Urinary bladder (tissue), 4 donors: Measurements from ENCODE around the gene LDHA. TPM values are rescaled to one million over a fixed set of nuclear protein-coding genes. Genes with fewer than 3 reads are reported as not detected.

Experiments used
- DNase-seq: peaks from one replicate; pipeline ENCODE4 v3.0.0-alpha.2; 2015; ENCODE audit errors: extremely low spot score
- H3K27ac ChIP-seq: one replicate; pipeline ENCODE4 v1.5.1; 2013; ENCODE audit warnings: low read depth, mild to moderate bottlenecking, moderate library complexity
- H3K36me3 ChIP-seq: one replicate; pipeline ENCODE4 v1.6.1; 2013; ENCODE audit warnings: mild to moderate bottlenecking, moderate library complexity; ENCODE audit not compliant: insufficient read depth
- H3K4me1 ChIP-seq: one replicate; pipeline ENCODE4 v1.6.1; 2013; ENCODE audit warnings: mild to moderate bottlenecking, moderate library complexity; ENCODE audit not compliant: insufficient read depth
- H3K4me3 ChIP-seq: one replicate; pipeline ENCODE4 v1.5.1; 2013; ENCODE audit warnings: low read depth, low read length
- WGBS: extraction: QIAGEN DNeasy Blood & Tissue Kit; methylation state at CpG from one replicate; pipeline ENCODE4 v1.1.7; 2013; 5-methylcytosine and 5-hydroxymethylcytosine counted together
- polyA plus RNA-seq: library from polyadenylated mRNA; stranded (reverse); fragments of 200-250 nt; gene quantifications from one replicate; pipeline ENCODE4 v1.2.3, GENCODE V29; 2013
- total RNA-seq: library from RNA; depleted of rRNA; stranded (reverse); fragments of >200 nt; gene quantifications from one replicate; pipeline ENCODE4 v1.2.3, GENCODE V29; 2014
- donor health status: healthy with polysubstance abuse.
- donor health status: healthy.

Gene LDHA
- total RNA-seq, result 163 TPM
- polyA plus RNA-seq, result 542 TPM

- DNase-seq, result peak; percentile 84
- no peaks in the 10 kb centered on the region for H3K4me1 ChIP-seq
- no peaks in the 10 kb centered on the region for H3K36me3 ChIP-seq
- WGBS, result under 1% methylated on average over 60 of the region's 60 CpGs
- peak within 1 kb of the TSS; percentile 88 for H3K4me3 ChIP-seq
- peak within 1 kb of the TSS; percentile 84 for H3K27ac ChIP-seq
These were observed at the start of gene LDHA for GRCh38 chr11:18394275-18394927. Gene LDHA, plus strand, starts transcription at chr11:18394563. Its CDS starts 2,280 bp downstream, at chr11:18396843.

GRCh38 chr11:18347471-18348125 lies 46.8 kb upstream of the LDHA start:
- no peak for DNase-seq
- no peaks in the 10 kb centered on the region for H3K4me1 ChIP-seq
- no peaks in the 10 kb centered on the region for H3K36me3 ChIP-seq
- H3K4me3 ChIP-seq, result no peak overlapping the region
- no peak overlapping the region for H3K27ac ChIP-seq
- 87% methylated on average over 5 of the region's 5 CpGs for WGBS

GRCh38 chr11:18352581-18352980 lies 41.8 kb upstream of the LDHA start:
- no peak overlapping the region for H3K27ac ChIP-seq
- WGBS, result 89% methylated on average over 3 of the region's 3 CpGs
- H3K4me1 ChIP-seq, result no peaks in the 10 kb centered on the region
- H3K4me3 ChIP-seq, result no peak overlapping the region
- H3K36me3 ChIP-seq, result peaks cover 8% of the 10 kb centered on the region
- no peak for DNase-seq

GRCh38 chr11:18358646-18359045 lies 35.7 kb upstream of the LDHA start:
- H3K4me3 ChIP-seq, result no peak overlapping the region
- 92% methylated on average over 4 of the region's 4 CpGs for WGBS

GRCh38 chr11:18361154-18361553 lies 33.2 kb upstream of the LDHA start:
- 89% methylated on average over 5 of the region's 5 CpGs for WGBS
- H3K36me3 ChIP-seq, result peaks cover 8% of the 10 kb centered on the region
- DNase-seq, result no peak

More at GRCh38 chr11:18358646-18359045, 35.7 kb upstream of the LDHA start:
- Histone ChIP-seq H3K4me1 (no peaks in the 10 kb centered on the region), H3K27ac (no peak overlapping the region), H3K36me3 (peaks cover 12% of the 10 kb centered on the region)
- DNase-seq, result no peak

GRCh38 chr11:18364495-18365073 lies 29.8 kb upstream of the LDHA start:
- no peak for DNase-seq
- Histone ChIP-seq H3K27ac (peak overlapping the region; percentile 23), H3K4me1 (no peaks in the 10 kb centered on the region), H3K36me3 (peaks cover 6% of the 10 kb centered on the region), H3K4me3 (no peak overlapping the region)
- 89% methylated on average over 4 of the region's 4 CpGs for WGBS

More at GRCh38 chr11:18361154-18361553, 33.2 kb upstream of the LDHA start:
- H3K4me1 ChIP-seq, result no peaks in the 10 kb centered on the region
- no peak overlapping the region for H3K27ac ChIP-seq
- H3K4me3 ChIP-seq, result no peak overlapping the region

- WGBS, result 87% methylated on average over 4 of the region's 4 CpGs
- Histone ChIP-seq H3K36me3 (peaks cover 6% of the 10 kb centered on the region), H3K4me1 (no peaks in the 10 kb centered on the region), H3K27ac (no peak overlapping the region), H3K4me3 (no peak overlapping the region)
- no peak for DNase-seq
These were observed 28.6 kb upstream of the LDHA start for GRCh38 chr11:18365741-18366140.

- Histone ChIP-seq H3K4me1 (no peaks in the 10 kb centered on the region), H3K4me3 (no peak overlapping the region), H3K36me3 (peaks cover 6% of the 10 kb centered on the region), H3K27ac (no peak overlapping the region)
- DNase-seq, result no peak
- WGBS, result 89% methylated on average over 4 of the region's 4 CpGs
These were observed 28.1 kb upstream of the LDHA start for GRCh38 chr11:18366286-18366685.

GRCh38 chr11:18367431-18367830 lies 26.9 kb upstream of the LDHA start:
- peaks cover 6% of the 10 kb centered on the region for H3K36me3 ChIP-seq
- WGBS, result 98% methylated on average over 3 of the region's 3 CpGs

GRCh38 chr11:18368221-18368620 lies 26.1 kb upstream of the LDHA start:
- no peaks in the 10 kb centered on the region for H3K4me1 ChIP-seq
- WGBS, result 63% methylated on average over 2 of the region's 2 CpGs
- H3K36me3 ChIP-seq, result peaks cover 4% of the 10 kb centered on the region
- no peak for DNase-seq
- no peak overlapping the region for H3K27ac ChIP-seq
- H3K4me3 ChIP-seq, result no peak overlapping the region

More at GRCh38 chr11:18367431-18367830, 26.9 kb upstream of the LDHA start:
- no peak for DNase-seq
- Histone ChIP-seq H3K4me1 (no peaks in the 10 kb centered on the region), H3K4me3 (no peak overlapping the region), H3K27ac (no peak overlapping the region)

GRCh38 chr11:18369398-18369797 lies 25.0 kb upstream of the LDHA start:
- Histone ChIP-seq H3K27ac (no peak overlapping the region), H3K36me3 (peaks cover 4% of the 10 kb centered on the region), H3K4me3 (no peak overlapping the region), H3K4me1 (no peaks in the 10 kb centered on the region)
- WGBS, result 75% methylated on average over 2 of the region's 2 CpGs
- DNase-seq, result no peak

- no peak overlapping the region for H3K4me3 ChIP-seq
- no peak overlapping the region for H3K27ac ChIP-seq
- no peaks in the 10 kb centered on the region for H3K4me1 ChIP-seq
- WGBS, result 89% methylated on average over 2 of the region's 2 CpGs
- no peak for DNase-seq
- H3K36me3 ChIP-seq, result no peaks in the 10 kb centered on the region
These were observed 23.1 kb upstream of the LDHA start for GRCh38 chr11:18371279-18371678.

GRCh38 chr11:18372201-18372600 lies 22.2 kb upstream of the LDHA start:
- Histone ChIP-seq H3K27ac (no peak overlapping the region), H3K36me3 (no peaks in the 10 kb centered on the region), H3K4me3 (no peak overlapping the region), H3K4me1 (no peaks in the 10 kb centered on the region)
- DNase-seq, result no peak
- WGBS, result 93% methylated on average over 2 of the region's 2 CpGs

- no peaks in the 10 kb centered on the region for H3K4me1 ChIP-seq
- 89% methylated on average over 2 of the region's 2 CpGs for WGBS
- no peak overlapping the region for H3K4me3 ChIP-seq
- no peaks in the 10 kb centered on the region for H3K36me3 ChIP-seq
- H3K27ac ChIP-seq, result no peak overlapping the region
- DNase-seq, result no peak
These were observed 19.4 kb upstream of the LDHA start for GRCh38 chr11:18374956-18375355.
